HG02642 (cell line): ENCODE data around the gene GJA1.

Experiments used
- ATAC-seq: cut with Tn5 transposase; IDR thresholded peaks from one replicate; pipeline ENCODE4 v1.9.1; 2021; ENCODE audit warnings: mild to moderate bottlenecking; ENCODE audit not compliant: unreplicated experiment, poor library complexity

The GJA1 gene

GRCh38 chr6:121482004-121482693 is 46.7 kb downstream of the GJA1 start:
- no peak for ATAC-seq

- ATAC-seq = no peak
Measured at GRCh38 chr6:121482751-121483150, 47.3 kb downstream of the GJA1 start.

GRCh38 chr6:121485359-121485811 is 49.9 kb downstream of the GJA1 start:
- no peak for ATAC-seq

- ATAC-seq = no peak
Measured at GRCh38 chr6:121491576-121491975, 56.1 kb downstream of the GJA1 start.

GRCh38 chr6:121492536-121492935 is 57.1 kb downstream of the GJA1 start:
- no peak for ATAC-seq

GRCh38 chr6:121497970-121498375 is 62.5 kb downstream of the GJA1 start:
- no peak for ATAC-seq

GRCh38 chr6:121498481-121499276 is 63.2 kb downstream of the GJA1 start:
- no peak for ATAC-seq
